Astrocyte (in vitro differentiated cells and primary cell): ENCODE measurements around the gene MAP3K6. TPM values are rescaled to one million over a fixed set of nuclear protein-coding genes. Genes with fewer than 3 reads are reported as not detected.

ENCODE experiments used
- DNase-seq: peaks from one replicate; pipeline ENCODE4 v3.0.0-alpha.2; 2010; ENCODE audit warnings: low read depth
- FAIRE-seq: peaks from 2 replicates; lab custom pipeline; 2011; peaks lifted over from hg19 to GRCh38; lab: Jason Lieb, UNC
- H2AFZ ChIP-seq: 2 replicates; pipeline ENCODE4 v1.6.0; 2012; ENCODE audit warnings: low read depth, low read length, inconsistent platforms
- H3K27ac ChIP-seq: 2 replicates; pipeline ENCODE4 v1.5.1; 2011; ENCODE audit warnings: low read depth, low read length, inconsistent platforms
- H3K27me3 ChIP-seq: 2 replicates; pipeline ENCODE4 v1.6.0; 2011; ENCODE audit warnings: low read length, inconsistent platforms; ENCODE audit not compliant: insufficient read depth
- H3K36me3 ChIP-seq: 2 replicates; pipeline ENCODE4 v1.5.1; 2011; ENCODE audit warnings: low read length, inconsistent platforms; ENCODE audit not compliant: insufficient read depth
- H3K4me1 ChIP-seq: 2 replicates; pipeline ENCODE4 v1.5.1; 2011; ENCODE audit warnings: low read length, inconsistent platforms; ENCODE audit not compliant: insufficient read depth
- H3K4me2 ChIP-seq: 2 replicates; pipeline ENCODE4 v1.6.0; 2012; ENCODE audit warnings: low read length, inconsistent platforms
- H3K4me3 ChIP-seq: 2 replicates; pipeline ENCODE4 v1.5.1; 2011; ENCODE audit warnings: low read depth, mild to moderate bottlenecking, low read length, inconsistent platforms; ENCODE audit not compliant: insufficient read depth
- H3K79me2 ChIP-seq: 2 replicates; pipeline ENCODE4 v1.6.0; 2012; ENCODE audit warnings: mild to moderate bottlenecking, low read length, inconsistent platforms; ENCODE audit not compliant: insufficient read depth
- H3K9ac ChIP-seq: 2 replicates; pipeline ENCODE4 v1.6.0; 2012; ENCODE audit warnings: mild to moderate bottlenecking, low read length, inconsistent platforms
- H3K9me3 ChIP-seq: 2 replicates; pipeline ENCODE4 v1.5.1; 2012; ENCODE audit warnings: low read depth, mild to moderate bottlenecking, low read length, inconsistent platforms; ENCODE audit not compliant: insufficient read depth
- H4K20me1 ChIP-seq: 2 replicates; pipeline ENCODE4 v1.6.0; 2012; ENCODE audit warnings: low read length, inconsistent platforms; ENCODE audit not compliant: insufficient read depth
- H3K27ac Mint-ChIP-seq: one replicate; pipeline ENCODE4 v1.8.0; 2021; ENCODE audit warnings: mild to moderate bottlenecking, mixed read lengths; ENCODE audit not compliant: unreplicated experiment
- H3K27me3 Mint-ChIP-seq: one replicate; pipeline ENCODE4 v1.8.0; 2021; ENCODE audit warnings: low read depth, mixed read lengths; ENCODE audit not compliant: unreplicated experiment
- H3K36me3 Mint-ChIP-seq: one replicate; pipeline ENCODE4 v1.8.0; 2021; ENCODE audit warnings: low read depth, mixed read lengths; ENCODE audit not compliant: unreplicated experiment
- H3K4me1 Mint-ChIP-seq: one replicate; pipeline ENCODE4 v1.8.0; 2021; ENCODE audit warnings: low read depth, mixed read lengths; ENCODE audit not compliant: unreplicated experiment
- H3K4me3 Mint-ChIP-seq: one replicate; pipeline ENCODE4 v1.8.0; 2021; ENCODE audit warnings: mild to moderate bottlenecking, moderate library complexity, mixed read lengths; ENCODE audit not compliant: unreplicated experiment
- H3K9me3 Mint-ChIP-seq: one replicate; pipeline ENCODE4 v1.8.0; 2021; ENCODE audit warnings: mild to moderate bottlenecking, mixed read lengths; ENCODE audit not compliant: unreplicated experiment
- EZH2 ChIP-seq: IDR thresholded peaks from 2 replicates; pipeline ENCODE4 v1.6.1; 2012; ENCODE audit warnings: mild to moderate bottlenecking, low read length, inconsistent platforms; ENCODE audit not compliant: insufficient read depth
- total RNA-seq: library from RNA; stranded (reverse); gene quantifications from 2 replicates; pipeline ENCODE4 v1.2.1, GENCODE V29; 2021
- TF ChIP-seq, protein P1 (sequence below): IDR thresholded peaks from 2 replicates; pipeline ENCODE4 v1.5.1; 2011; ENCODE audit warnings: low read depth, mild to moderate bottlenecking, inconsistent platforms, low read length, moderate library complexity; ENCODE audit not compliant: insufficient read depth

Gene MAP3K6
- total RNA-seq, 1 donor from 2014 or later = 16.8 TPM

DNA sequence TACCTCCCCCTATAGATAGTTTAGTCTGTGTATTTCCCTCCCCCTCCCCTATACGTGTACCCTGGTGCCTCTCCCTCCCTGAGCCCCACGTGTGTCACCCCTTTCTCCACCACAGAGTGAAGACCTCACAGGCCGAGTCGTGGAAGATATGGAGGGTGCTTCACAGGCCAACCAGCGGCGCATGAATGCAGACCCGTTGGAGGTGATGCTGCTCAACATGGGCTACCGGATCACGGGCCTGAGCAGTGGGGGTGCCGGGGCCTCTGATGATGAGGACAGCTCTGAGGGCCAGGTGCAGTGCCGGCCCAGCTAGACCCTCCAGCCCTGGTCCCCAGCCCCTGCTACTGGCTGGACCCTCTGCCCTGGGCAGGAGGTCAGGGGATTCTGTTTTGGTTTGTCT lies 60.7 kb downstream of the MAP3K6 start:
- H3K36me3 Mint-ChIP-seq = peaks cover 5% of the 10 kb centered on the region
- Histone ChIP-seq H3K79me2 (no peaks in the 10 kb centered on the region), H3K36me3 (no peaks in the 10 kb centered on the region), H3K9me3 (no peaks in the 10 kb centered on the region), H4K20me1 (no peaks in the 10 kb centered on the region), H2AFZ (no peak overlapping the region), H3K27ac (no peak overlapping the region), H3K27me3 (no peaks in the 10 kb centered on the region), H3K9ac (no peak overlapping the region), H3K4me3 (no peak overlapping the region), H3K4me1 (peaks cover 8% of the 10 kb centered on the region), H3K4me2 (no peak overlapping the region)
- no peak overlapping the region for H3K27ac Mint-ChIP-seq
- H3K4me1 Mint-ChIP-seq = peaks cover 16% of the 10 kb centered on the region
- H3K4me3 Mint-ChIP-seq = no peak overlapping the region
- DNase-seq = no peak
- TF ChIP-seq, protein P1, sequence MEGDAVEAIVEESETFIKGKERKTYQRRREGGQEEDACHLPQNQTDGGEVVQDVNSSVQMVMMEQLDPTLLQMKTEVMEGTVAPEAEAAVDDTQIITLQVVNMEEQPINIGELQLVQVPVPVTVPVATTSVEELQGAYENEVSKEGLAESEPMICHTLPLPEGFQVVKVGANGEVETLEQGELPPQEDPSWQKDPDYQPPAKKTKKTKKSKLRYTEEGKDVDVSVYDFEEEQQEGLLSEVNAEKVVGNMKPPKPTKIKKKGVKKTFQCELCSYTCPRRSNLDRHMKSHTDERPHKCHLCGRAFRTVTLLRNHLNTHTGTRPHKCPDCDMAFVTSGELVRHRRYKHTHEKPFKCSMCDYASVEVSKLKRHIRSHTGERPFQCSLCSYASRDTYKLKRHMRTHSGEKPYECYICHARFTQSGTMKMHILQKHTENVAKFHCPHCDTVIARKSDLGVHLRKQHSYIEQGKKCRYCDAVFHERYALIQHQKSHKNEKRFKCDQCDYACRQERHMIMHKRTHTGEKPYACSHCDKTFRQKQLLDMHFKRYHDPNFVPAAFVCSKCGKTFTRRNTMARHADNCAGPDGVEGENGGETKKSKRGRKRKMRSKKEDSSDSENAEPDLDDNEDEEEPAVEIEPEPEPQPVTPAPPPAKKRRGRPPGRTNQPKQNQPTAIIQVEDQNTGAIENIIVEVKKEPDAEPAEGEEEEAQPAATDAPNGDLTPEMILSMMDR = no peak
- no peak for TF ChIP-seq EZH2
- no peaks in the 10 kb centered on the region for H3K9me3 Mint-ChIP-seq
- no peak for FAIRE-seq
- H3K27me3 Mint-ChIP-seq = no peaks in the 10 kb centered on the region

Other genes with a start within 250 kb of the MAP3K6 start
- 49.3 and 55.0 TPM in 2 replicates for gene SLC9A1, start 211.8 kb downstream of the MAP3K6 start, total RNA-seq
- 18.2 and 19.7 TPM in 2 replicates for gene WDTC1, start 132.3 kb downstream of the MAP3K6 start, total RNA-seq
- 43.8 and 46.0 TPM in 2 replicates for gene TMEM222, start 44.8 kb downstream of the MAP3K6 start, total RNA-seq
- 10.7 and 12.2 TPM in 2 replicates for gene SYTL1, start 24.9 kb downstream of the MAP3K6 start, total RNA-seq
- not detected in 2 replicates for gene FCN3, start 7.9 kb upstream of the MAP3K6 start, total RNA-seq
- not detected in 2 replicates for gene CD164L2, start 16.4 kb upstream of the MAP3K6 start, total RNA-seq
- 0.75 and 0.86 TPM in 2 replicates for gene GPR3, start 25.7 kb upstream of the MAP3K6 start, total RNA-seq
- 86.9 and 88.0 TPM in 2 replicates for gene WASF2, start 123.2 kb upstream of the MAP3K6 start, total RNA-seq
- gene AHDC1, start 237.2 kb upstream of the MAP3K6 start, total RNA-seq = 74.0 and 75.7 TPM in 2 replicates